Measurements from ENCODE around the gene SDK1. TPM values are rescaled to one million over a fixed set of nuclear protein-coding genes. Genes with fewer than 3 reads are reported as not detected.

Gene SDK1
- total RNA-seq, 4 donors from 2014 or later: 2.5 to 12.9 (median 6.1) TPM

DNA sequence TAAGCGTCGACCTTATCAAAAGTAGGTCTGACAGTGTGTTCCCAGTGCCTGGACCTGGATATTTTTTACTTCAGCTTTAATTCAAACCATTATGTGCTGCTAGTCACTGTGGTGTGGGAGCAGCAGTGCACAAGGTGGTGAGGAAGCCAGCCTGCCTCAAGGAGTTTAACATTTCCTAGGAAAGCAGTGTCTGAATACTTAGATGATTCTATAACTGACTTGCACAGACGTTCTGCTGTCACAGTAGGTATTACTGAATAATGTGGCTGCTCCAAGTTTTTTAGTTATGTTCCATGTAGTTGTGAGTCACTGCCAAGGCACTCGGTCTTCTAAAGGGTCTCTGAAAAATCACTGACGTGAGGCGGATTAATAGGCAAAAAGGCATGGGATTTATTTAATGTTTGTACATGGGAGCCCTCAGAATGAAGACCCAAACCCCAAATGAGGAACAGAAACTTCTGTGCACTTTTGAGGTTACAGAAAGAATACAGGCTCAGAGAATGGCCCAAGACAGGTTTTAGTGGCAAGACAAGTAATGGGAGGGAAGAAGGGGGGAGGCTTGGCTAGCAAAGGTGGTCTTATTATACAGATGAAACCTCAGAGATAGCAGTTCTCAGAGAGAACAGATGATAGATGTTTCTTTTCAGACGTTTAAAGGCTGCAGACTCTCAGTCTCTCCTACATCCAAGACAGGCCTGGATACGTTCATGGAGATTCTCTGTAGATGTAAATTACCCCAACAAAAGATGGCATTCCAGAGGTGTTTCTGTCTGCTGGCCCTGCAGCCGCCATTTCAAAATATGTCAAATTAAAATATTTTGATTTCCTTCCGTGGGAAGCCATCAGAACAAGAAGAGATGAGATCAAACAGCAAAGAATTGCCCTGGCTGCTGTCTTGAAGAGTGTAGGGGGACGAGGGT lies 209.3 kb downstream of the SDK1 start:
- Histone ChIP-seq H3K9me3 (peaks cover 5% of the 10 kb centered on the region), H3K36me3 (no peaks in the 10 kb centered on the region), H3K27ac (no peak overlapping the region), H3K27me3 (no peaks in the 10 kb centered on the region), H3K4me1 (no peaks in the 10 kb centered on the region), H3K4me3 (no peak overlapping the region)
- no peak for DNase-seq (ENCODE audit: low spot score in 2 of 2)
- 67% methylated on average over 11 of the region's 11 CpGs for WGBS
- no peak for TF ChIP-seq POLR2AphosphoS5 (IDR thresholded peaks at IDR 0.05)
- no peak for TF ChIP-seq EP300 (IDR thresholded peaks at IDR 0.05)
- no peak for TF ChIP-seq POLR2A (IDR thresholded peaks at IDR 0.05)
- TF ChIP-seq, protein P1, sequence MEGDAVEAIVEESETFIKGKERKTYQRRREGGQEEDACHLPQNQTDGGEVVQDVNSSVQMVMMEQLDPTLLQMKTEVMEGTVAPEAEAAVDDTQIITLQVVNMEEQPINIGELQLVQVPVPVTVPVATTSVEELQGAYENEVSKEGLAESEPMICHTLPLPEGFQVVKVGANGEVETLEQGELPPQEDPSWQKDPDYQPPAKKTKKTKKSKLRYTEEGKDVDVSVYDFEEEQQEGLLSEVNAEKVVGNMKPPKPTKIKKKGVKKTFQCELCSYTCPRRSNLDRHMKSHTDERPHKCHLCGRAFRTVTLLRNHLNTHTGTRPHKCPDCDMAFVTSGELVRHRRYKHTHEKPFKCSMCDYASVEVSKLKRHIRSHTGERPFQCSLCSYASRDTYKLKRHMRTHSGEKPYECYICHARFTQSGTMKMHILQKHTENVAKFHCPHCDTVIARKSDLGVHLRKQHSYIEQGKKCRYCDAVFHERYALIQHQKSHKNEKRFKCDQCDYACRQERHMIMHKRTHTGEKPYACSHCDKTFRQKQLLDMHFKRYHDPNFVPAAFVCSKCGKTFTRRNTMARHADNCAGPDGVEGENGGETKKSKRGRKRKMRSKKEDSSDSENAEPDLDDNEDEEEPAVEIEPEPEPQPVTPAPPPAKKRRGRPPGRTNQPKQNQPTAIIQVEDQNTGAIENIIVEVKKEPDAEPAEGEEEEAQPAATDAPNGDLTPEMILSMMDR (IDR thresholded peaks at IDR 0.05): no peak

DNA sequence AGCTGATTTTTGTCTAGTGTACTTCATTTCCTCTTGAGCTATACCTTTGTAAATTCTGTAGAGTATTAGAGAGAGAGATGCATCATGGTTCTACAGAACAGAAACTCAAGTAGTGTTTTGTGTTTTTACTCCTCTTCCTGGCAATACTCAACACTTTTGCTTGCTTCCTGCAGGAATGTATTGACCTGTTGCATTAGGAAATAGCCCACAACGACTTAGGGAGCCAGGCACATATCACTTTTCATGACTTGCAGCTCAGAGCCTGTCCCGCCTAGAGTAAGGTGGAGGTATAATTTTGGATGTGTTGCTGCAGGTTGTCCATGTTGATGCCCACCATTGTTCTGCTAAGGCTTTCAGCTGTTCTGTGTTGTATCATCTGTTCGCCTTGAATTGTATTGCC lies 216.3 kb downstream of the SDK1 start:
- Histone ChIP-seq H3K27me3 (no peaks in the 10 kb centered on the region), H3K36me3 (no peaks in the 10 kb centered on the region), H3K9me3 (no peaks in the 10 kb centered on the region), H3K4me3 (no peak overlapping the region), H3K27ac (no peak overlapping the region), H3K4me1 (no peaks in the 10 kb centered on the region)
- no peak for DNase-seq (ENCODE audit: low spot score in 2 of 2)
- 82% methylated on average over 3 of the region's 3 CpGs for WGBS
- TF ChIP-seq EP300 (IDR thresholded peaks at IDR 0.05): no peak
- TF ChIP-seq POLR2A (IDR thresholded peaks at IDR 0.05): no peak
- TF ChIP-seq, protein P1 (IDR thresholded peaks at IDR 0.05): no peak
- TF ChIP-seq POLR2AphosphoS5 (IDR thresholded peaks at IDR 0.05): no peak

DNA sequence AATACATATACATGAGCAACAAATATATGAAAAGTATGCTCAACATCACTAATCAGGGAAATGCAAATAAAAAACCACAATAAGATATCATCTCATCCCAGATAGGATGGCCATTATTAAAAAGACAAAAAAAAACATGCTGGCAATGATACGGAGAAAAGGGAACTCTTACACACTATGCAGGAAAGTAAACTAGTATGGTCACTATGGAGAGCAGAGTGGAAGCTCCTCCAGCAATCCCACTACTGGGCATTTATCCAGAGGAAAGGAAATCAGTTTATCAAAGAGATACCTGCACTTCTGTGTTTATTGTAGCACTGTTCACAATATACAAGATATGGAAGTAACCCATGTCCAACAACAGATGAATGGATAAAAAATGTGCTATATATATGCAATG lies 217.5 kb downstream of the SDK1 start:
- TF ChIP-seq POLR2A (IDR thresholded peaks at IDR 0.05) (no peak), POLR2AphosphoS5 (IDR thresholded peaks at IDR 0.05) (no peak), EP300 (IDR thresholded peaks at IDR 0.05) (no peak)
- TF ChIP-seq, protein P1 (IDR thresholded peaks at IDR 0.05): no peak

DNA sequence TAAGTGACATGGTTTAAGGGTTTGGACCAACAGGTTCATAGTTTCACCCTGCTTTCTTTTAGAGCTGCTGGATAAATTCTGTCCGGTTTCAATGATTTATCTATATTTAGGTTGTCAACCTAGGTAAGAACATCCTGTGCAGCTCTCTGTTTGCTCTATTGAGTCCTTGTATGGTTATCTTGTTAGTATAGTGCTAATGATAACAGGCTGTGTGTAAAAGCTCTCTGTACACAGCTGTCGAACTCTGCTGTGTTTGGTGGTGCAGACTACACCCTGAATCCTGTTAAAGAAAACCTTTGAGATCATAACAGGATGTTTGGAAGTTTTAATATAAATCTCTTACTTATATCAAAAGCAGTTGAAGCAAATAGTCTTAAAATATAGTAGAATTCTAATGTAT lies 219.2 kb downstream of the SDK1 start:
- no peaks in the 10 kb centered on the region for H3K4me1 ChIP-seq
- H3K9me3 ChIP-seq: no peaks in the 10 kb centered on the region
- DNase-seq (ENCODE audit: low spot score in 2 of 2): no peak
- no peaks in the 10 kb centered on the region for H3K27me3 ChIP-seq
- no peak for TF ChIP-seq POLR2A (IDR thresholded peaks at IDR 0.05)
- TF ChIP-seq, protein P1 (IDR thresholded peaks at IDR 0.05): no peak
- no peak for TF ChIP-seq POLR2AphosphoS5 (IDR thresholded peaks at IDR 0.05)
- no peak for TF ChIP-seq EP300 (IDR thresholded peaks at IDR 0.05)
- no peak overlapping the region for H3K4me3 ChIP-seq
- no peaks in the 10 kb centered on the region for H3K36me3 ChIP-seq
- WGBS: 80% methylated on average over 2 of the region's 2 CpGs
- no peak overlapping the region for H3K27ac ChIP-seq

More for the DNA sequence above, 217.5 kb downstream of the SDK1 start:
- H3K27ac ChIP-seq: no peak overlapping the region
- H3K9me3 ChIP-seq: no peaks in the 10 kb centered on the region
- H3K4me3 ChIP-seq: no peak overlapping the region
- no peaks in the 10 kb centered on the region for H3K36me3 ChIP-seq
- 82% methylated on average over 1 of the region's 1 CpG for WGBS
- no peak for DNase-seq (ENCODE audit: low spot score in 2 of 2)
- no peaks in the 10 kb centered on the region for H3K4me1 ChIP-seq
- no peaks in the 10 kb centered on the region for H3K27me3 ChIP-seq

DNA sequence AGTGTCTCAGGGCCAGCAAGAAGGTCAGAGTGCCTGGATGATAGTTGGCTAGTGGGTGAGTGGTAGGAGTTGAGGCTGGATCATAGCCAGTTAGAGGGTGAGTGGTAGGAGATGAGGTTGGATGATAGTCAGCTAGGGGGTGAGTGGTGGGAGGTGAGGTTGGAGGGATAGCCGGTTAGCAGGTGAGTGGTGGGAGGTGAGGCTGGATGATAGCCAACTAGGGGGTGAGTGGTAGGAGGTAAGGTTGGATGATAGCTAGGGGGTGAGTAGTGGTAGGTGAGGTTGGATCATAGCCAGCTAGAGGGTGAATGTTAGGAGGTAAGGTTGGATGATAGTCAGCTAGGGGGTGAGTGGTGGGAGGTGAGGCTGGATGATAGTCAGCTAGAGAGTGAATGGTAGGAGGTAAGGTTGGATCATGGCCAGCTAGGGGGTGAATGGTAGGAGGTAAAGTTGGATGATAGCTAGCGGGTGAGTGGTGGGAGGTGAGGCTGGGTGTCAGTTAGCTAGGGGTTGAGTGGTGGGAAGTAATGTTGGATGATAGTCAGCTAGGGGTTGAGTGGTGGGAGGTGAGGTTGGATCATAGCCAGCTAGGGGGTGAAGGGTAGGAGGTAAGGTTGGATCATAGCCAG lies 226.6 kb downstream of the SDK1 start:
- Histone ChIP-seq H3K4me3 (no peak overlapping the region), H3K9me3 (no peaks in the 10 kb centered on the region), H3K36me3 (no peaks in the 10 kb centered on the region), H3K4me1 (no peaks in the 10 kb centered on the region), H3K27me3 (no peaks in the 10 kb centered on the region), H3K27ac (no peak overlapping the region)
- WGBS: 80% methylated on average over 2 of the region's 2 CpGs
- TF ChIP-seq, protein P1 (IDR thresholded peaks at IDR 0.05): no peak
- TF ChIP-seq POLR2AphosphoS5 (IDR thresholded peaks at IDR 0.05) (no peak), EP300 (IDR thresholded peaks at IDR 0.05) (no peak), POLR2A (IDR thresholded peaks at IDR 0.05) (no peak)
- no peak for DNase-seq (ENCODE audit: low spot score in 2 of 2)
